H1 (cell line): Measurements from ENCODE around the gene LSM11. TPM values are rescaled to one million over a fixed set of nuclear protein-coding genes. Genes with fewer than 3 reads are reported as not detected.

Source experiments
- CTCF ChIA-PET: fragments of 300-600 bp; sonication (Branson Sonifier 250); formaldehyde crosslinking; loops from one replicate; lab custom pipeline; 2021; ENCODE audit not compliant: partially characterized antibody; lab: Charles Lee
- POLR2A ChIA-PET: fragments of 300-600 bp; sonication (Branson Sonifier 250); formaldehyde crosslinking; loops from one replicate; lab custom pipeline; 2021; ENCODE audit warnings: inconsistent platforms; ENCODE audit not compliant: partially characterized antibody; lab: Charles Lee
- DNase-seq, 2 experiments: peaks; one replicate each; pipeline versions ENCODE4 v3.0.0 to v3.0.0-alpha.2; 2010 to 2022; ENCODE audit warnings: low spot score in 2 of 2, low read depth in 1 of 2, mixed read lengths in 1 of 2
- FAIRE-seq: peaks from 2 replicates; lab custom pipeline; 2011; peaks lifted over from hg19 to GRCh38; lab: Jason Lieb, UNC
- H2AFZ ChIP-seq: 2 replicates; pipeline ENCODE4 v1.8.1; 2012; ENCODE audit warnings: low read length, inconsistent platforms
- H2AK5ac ChIP-seq: 2 replicates; pipeline ENCODE4 v1.6.1; 2013; ENCODE audit warnings: low read depth, low read length
- H2BK120ac ChIP-seq: replicated peaks from 2 replicates; pipeline ENCODE3; 2013; ENCODE audit warnings: low read depth, low read length, inconsistent platforms
- H2BK12ac ChIP-seq: 2 replicates; pipeline ENCODE4 v1.6.1; 2013; ENCODE audit warnings: low read depth, low read length
- H2BK15ac ChIP-seq: 2 replicates; pipeline ENCODE4 v1.6.1; 2013; ENCODE audit warnings: low read length
- H2BK20ac ChIP-seq: 2 replicates; pipeline ENCODE4 v1.6.1; 2013; ENCODE audit warnings: low read length
- H2BK5ac ChIP-seq: 2 replicates; pipeline ENCODE4 v1.6.1; 2013; ENCODE audit warnings: low read depth, low read length
- H3K14ac ChIP-seq: 2 replicates; pipeline ENCODE4 v1.6.1; 2013; ENCODE audit warnings: inconsistent platforms; ENCODE audit not compliant: insufficient read length
- H3K18ac ChIP-seq: 2 replicates; pipeline ENCODE4 v1.6.1; 2013; ENCODE audit warnings: low read length; ENCODE audit errors: extremely low read depth
- H3K23ac ChIP-seq: 2 replicates; pipeline ENCODE4 v1.6.1; 2013; ENCODE audit warnings: inconsistent platforms; ENCODE audit not compliant: insufficient read length
- H3K23me2 ChIP-seq: 2 replicates; pipeline ENCODE4 v1.6.1; 2013; ENCODE audit warnings: low read depth, low read length
- H3K27ac ChIP-seq: 2 replicates; pipeline ENCODE4 v1.6.1; 2011; ENCODE audit warnings: low read depth, low read length, inconsistent platforms
- H3K27me3 ChIP-seq, 4 experiments: replicated peaks in 1 of 4; 1 replicate in 1 of 4; 2 replicates in 3 of 4; pipeline versions ENCODE4 v1.6.1 to v1.8.1; 2011 to 2013; ENCODE audit warnings: low read length in 3 of 4, mild to moderate bottlenecking in 3 of 4, inconsistent platforms in 2 of 4, mixed read lengths in 2 of 4, moderate library complexity in 1 of 4; ENCODE audit not compliant: control insufficient read depth in 3 of 4, insufficient read depth in 3 of 4; ENCODE audit errors: extremely low read depth in 1 of 4
- H3K36me3 ChIP-seq, 4 experiments: 2 replicates each; pipeline versions ENCODE4 v1.6.1 to v1.8.1; 2011 to 2013; ENCODE audit warnings: mild to moderate bottlenecking in 4 of 4, low read length in 3 of 4, moderate library complexity in 2 of 4, control low read depth in 1 of 4, inconsistent platforms in 1 of 4; ENCODE audit not compliant: insufficient read depth in 4 of 4, control insufficient read depth in 2 of 4
- H3K4ac ChIP-seq: replicated peaks from 2 replicates; pipeline ENCODE3; 2013; ENCODE audit warnings: low read length, low read depth, mixed read lengths, inconsistent platforms; ENCODE audit not compliant: insufficient read length
- H3K4me1 ChIP-seq, 4 experiments: replicated peaks in 1 of 4; 1 replicate in 1 of 4; 2 replicates in 3 of 4; pipeline versions ENCODE4 v1.6.1 to v1.8.1; 2011 to 2013; ENCODE audit warnings: low read length in 3 of 4, inconsistent platforms in 2 of 4, mixed read lengths in 1 of 4; ENCODE audit not compliant: insufficient read depth in 4 of 4, control insufficient read depth in 3 of 4
- H3K4me2 ChIP-seq, 2 experiments: 2 replicates each; pipeline versions ENCODE4 v1.6.1 to v1.8.1; 2011 to 2013; ENCODE audit warnings: low read depth in 2 of 2, low read length in 2 of 2, control low read depth in 1 of 2, inconsistent platforms in 1 of 2, mild to moderate bottlenecking in 1 of 2; ENCODE audit not compliant: insufficient read depth in 1 of 2
- H3K4me3 ChIP-seq, 4 experiments: fragments of 200-600, 300-600 bp in 1 of 4; sonication (generic), shearing (Covaris generic), sonication (Bioruptor Twin) in 1 of 4; 2 replicates each; pipeline versions ENCODE4 v1.5.1 to v1.8.1; 2011 to 2016; ENCODE audit warnings: low read length in 4 of 4, low read depth in 3 of 4, control low read depth in 2 of 4, inconsistent platforms in 2 of 4, mild to moderate bottlenecking in 2 of 4, mixed read lengths in 1 of 4, moderate library complexity in 1 of 4; ENCODE audit not compliant: insufficient read depth in 2 of 4; ENCODE audit errors: extremely low read depth in 1 of 4
- H3K56ac ChIP-seq: replicated peaks from 2 replicates; pipeline ENCODE3; 2013; ENCODE audit warnings: low read depth, mild to moderate bottlenecking, mixed read lengths, low read length, inconsistent platforms; ENCODE audit not compliant: insufficient read length
- H3K79me1 ChIP-seq: 2 replicates; pipeline ENCODE4 v1.6.1; 2013; ENCODE audit warnings: low read depth, low read length, control low read depth
- H3K79me2 ChIP-seq, 2 experiments: 2 replicates each; pipeline versions ENCODE4 v1.6.1 to v1.8.1; 2012 to 2013; ENCODE audit warnings: low read length in 2 of 2, mild to moderate bottlenecking in 2 of 2, inconsistent platforms in 1 of 2; ENCODE audit not compliant: insufficient read depth in 2 of 2, control insufficient read depth in 1 of 2
- H3K9ac ChIP-seq, 4 experiments: replicated peaks in 1 of 4; 1 replicate in 1 of 4; 2 replicates in 3 of 4; pipeline versions ENCODE4 v1.6.1 to v1.8.1; 2011 to 2013; ENCODE audit warnings: low read depth in 3 of 4, low read length in 3 of 4, control low read depth in 2 of 4, mild to moderate bottlenecking in 2 of 4, moderate library complexity in 2 of 4, inconsistent platforms in 1 of 4; ENCODE audit errors: extremely low read depth in 1 of 4
- H3K9me3 ChIP-seq, 2 experiments: 2 replicates each; pipeline versions ENCODE4 v1.6.1 to v1.8.1; 2012 to 2013; ENCODE audit warnings: mild to moderate bottlenecking in 2 of 2, moderate library complexity in 2 of 2, control low read depth in 1 of 2, inconsistent platforms in 1 of 2, low read depth in 1 of 2, low read length in 1 of 2, mixed read lengths in 1 of 2; ENCODE audit not compliant: insufficient read depth in 2 of 2
- H4K20me1 ChIP-seq, 2 experiments: replicated peaks in 1 of 2; 2 replicates each; pipeline versions ENCODE3 to v1.8.1; 2011 to 2013; ENCODE audit warnings: inconsistent platforms in 2 of 2, low read length in 2 of 2, mild to moderate bottlenecking in 1 of 2; ENCODE audit not compliant: insufficient read depth in 2 of 2, control insufficient read depth in 1 of 2
- H4K5ac ChIP-seq: 2 replicates; pipeline ENCODE4 v1.6.1; 2013; ENCODE audit warnings: low read length, low read depth, mixed read lengths, inconsistent platforms; ENCODE audit not compliant: insufficient read length
- H4K8ac ChIP-seq: 2 replicates; pipeline ENCODE4 v1.8.0; 2013; ENCODE audit warnings: mild to moderate bottlenecking, moderate library complexity, low read length, inconsistent platforms; ENCODE audit not compliant: insufficient read depth; ENCODE audit errors: extremely low read depth
- H4K91ac ChIP-seq: replicated peaks from 2 replicates; pipeline ENCODE3; 2013; ENCODE audit warnings: low read length, mixed read lengths, inconsistent platforms; ENCODE audit not compliant: insufficient read length
- BCL11A ChIP-seq, 2 experiments: IDR thresholded peaks; one replicate each; pipeline ENCODE4 v1.6.1; 2011; ENCODE audit warnings: low read depth in 2 of 2, low read length in 2 of 2, mild to moderate bottlenecking in 2 of 2
- CREB1 ChIP-seq: IDR thresholded peaks from 2 replicates; pipeline ENCODE4 v1.6.1; 2012; ENCODE audit warnings: inconsistent platforms
- CTBP2 ChIP-seq: IDR thresholded peaks from 2 replicates; pipeline ENCODE4 v1.7.0; 2011; ENCODE audit warnings: borderline replicate concordance, mild to moderate bottlenecking, moderate library complexity, mixed read lengths, low read length; ENCODE audit not compliant: insufficient read depth, insufficient read length
- MAFK ChIP-seq: IDR thresholded peaks from 2 replicates; pipeline ENCODE4 v1.6.1; 2012; ENCODE audit warnings: low read depth, mild to moderate bottlenecking, improper control_type of control experiment, low read length
- POLR2AphosphoS5 ChIP-seq: IDR thresholded peaks from 2 replicates; pipeline ENCODE4 v1.6.1; 2011; ENCODE audit warnings: low read depth, low read length
- RAD21 ChIP-seq, 2 experiments: IDR thresholded peaks in 1 of 2; conservative IDR thresholded peaks in 1 of 2; 2 replicates each; pipeline ENCODE4 v1.6.1; 2011; ENCODE audit warnings: low read depth in 2 of 2, low read length in 2 of 2, improper control_type of control experiment in 1 of 2, inconsistent platforms in 1 of 2, mild to moderate bottlenecking in 1 of 2, moderate library complexity in 1 of 2
- RXRA ChIP-seq: IDR thresholded peaks from 2 replicates; pipeline ENCODE4 v1.6.1; 2011; ENCODE audit warnings: low read depth, mild to moderate bottlenecking, low read length, moderate library complexity; ENCODE audit not compliant: insufficient read depth
- SIN3A ChIP-seq, 2 experiments: IDR thresholded peaks in 1 of 2; conservative IDR thresholded peaks in 1 of 2; 2 replicates each; pipeline ENCODE4 v1.6.1; 2011 to 2012; ENCODE audit warnings: low read length in 2 of 2, improper control_type of control experiment in 1 of 2, low read depth in 1 of 2, mild to moderate bottlenecking in 1 of 2
- TEAD4 ChIP-seq: IDR thresholded peaks from 2 replicates; pipeline ENCODE4 v1.6.1; 2012; ENCODE audit warnings: low read depth, low read length, inconsistent platforms, mixed read lengths
- WGBS, 2 experiments: shearing (Covaris generic) in 1 of 2; methylation state at CpG; one replicate each; pipeline versions ENCODE4 v1.1.6 to v1.1.7; 2013 to 2015; ENCODE audit warnings: low lambda C conversion rate in 2 of 2, mixed read lengths in 2 of 2, inconsistent platforms in 1 of 2, low coverage in 1 of 2, missing lambda C conversion rate in 1 of 2; ENCODE audit not compliant: insufficient replicate concordance in 2 of 2, insufficient coverage in 1 of 2, insufficient read length in 1 of 2; ENCODE audit errors: extremely low coverage in 1 of 2, missing lambda C conversion rate in 1 of 2; 5-methylcytosine and 5-hydroxymethylcytosine counted together
- polyA plus RNA-seq, 7 experiments: library from polyadenylated mRNA; depleted of rRNA in 3 of 7; stranded (reverse) in 5 of 7; unstranded in 2 of 7; fragments of >200 nt in 5 of 7; fragments of 200-250 nt in 2 of 7; gene quantifications; 1 replicate in 5 of 7; 2 replicates in 1 of 7; 4 replicates in 1 of 7; pipeline versions ENCODE4 v1.2.1 to v1.2.3, GENCODE V29; 2011 to 2013; ENCODE audit warnings: missing spikeins in 2 of 7, mixed read lengths in 2 of 7
- total RNA-seq: library from RNA; stranded (reverse); fragmentation: NEBNext Ultra II Directional; extraction: Animal tissue kit (Norgen Biotek cat#: 25700); gene quantifications from 2 replicates; pipeline ENCODE4 v1.2.1, GENCODE V29; 2021
- TF ChIP-seq, protein P1 (sequence below), 3 experiments: IDR thresholded peaks; 1 replicate in 2 of 3; 2 replicates in 1 of 3; pipeline versions ENCODE4 v1.5.1 to v1.6.1; 2011; ENCODE audit warnings: low read length in 3 of 3, mild to moderate bottlenecking in 3 of 3, inconsistent platforms in 2 of 3, low read depth in 1 of 3, moderate library complexity in 1 of 3; ENCODE audit not compliant: insufficient read depth in 1 of 3; ENCODE audit errors: control extremely low read depth in 1 of 3

LSM11 gene
- total and polyA plus RNA-seq, 2 of the 8 experiments (the other 6 are each of a cell fraction or from before 2014, with no cell fraction given), result 1.8 to 3.9 TPM

DNA sequence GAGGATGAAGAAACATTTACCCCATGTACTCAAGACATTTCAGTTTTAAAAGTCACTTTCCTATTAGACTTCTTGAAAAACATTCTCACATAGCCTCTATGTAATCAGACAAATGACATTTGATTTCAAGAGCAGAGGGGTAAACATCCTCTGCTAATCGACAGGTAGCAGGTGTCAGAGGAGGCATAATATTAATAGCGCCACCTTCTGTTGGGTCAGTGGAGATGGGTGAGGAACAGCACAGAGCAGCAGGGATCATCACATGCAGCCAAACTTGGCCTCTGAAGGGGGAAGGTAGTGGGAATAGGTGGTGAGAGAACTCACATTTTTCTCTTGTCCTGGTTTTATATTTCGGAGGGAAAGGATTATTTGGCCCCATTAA lies 3.3 kb upstream of the LSM11 start:
- H3K14ac ChIP-seq, result no peak overlapping the region
- ChIA-PET POLR2A (interaction anchor here (0.7 kb wide), 1 partner anchor 349 kb away, joined by 3 read pairs; no protein-coding TSS in a partner anchor), CTCF (interaction anchor here (0.6 to 4.0 kb wide), 2 partner anchors 72 to 381 kb away, joined by 3 to 57 read pairs; partner anchors contain the start of gene C5orf52)
- no peaks in the 10 kb centered on the region for H3K79me2 ChIP-seq
- H2BK5ac ChIP-seq, result no peak overlapping the region
- no peak overlapping the region for H3K56ac ChIP-seq
- peaks cover 0 to 7% (median 0%) of the 10 kb centered on the region in 4 experiments; a peak in 3 of 7 replicates for H3K4me1 ChIP-seq
- no peak overlapping the region for H3K23ac ChIP-seq
- peak in 1 of 2 experiments; percentile 45 for DNase-seq
- WGBS, 2 experiments, result 42% methylated on average over 3 of the region's 3 CpGs; no CpG with 5 or more reads in 1 of the 2 experiments
- no peaks in the 10 kb centered on the region for H3K79me1 ChIP-seq
- H4K20me1 ChIP-seq, result peaks cover 0 to 3% of the 10 kb centered on the region in 2 experiments
- no peak overlapping the region for H3K27ac ChIP-seq
- no peak overlapping the region for H3K4me2 ChIP-seq
- peak; percentile 19 for FAIRE-seq
- H3K36me3 ChIP-seq, result peaks cover 3 to 28% (median 15%) of the 10 kb centered on the region in 4 experiments; a peak in 6 of 8 replicates
- H2BK20ac ChIP-seq, result no peak overlapping the region
- peaks cover 0 to 11% (median 7%) of the 10 kb centered on the region in 4 experiments; a peak in 5 of 7 replicates for H3K27me3 ChIP-seq
- no peak overlapping the region for H3K4me3 ChIP-seq
- H3K9ac ChIP-seq, result no peak overlapping the region
- no peak overlapping the region for H2AK5ac ChIP-seq
- no peak overlapping the region for H3K4ac ChIP-seq
- H4K8ac ChIP-seq, result no peak overlapping the region
- no peak overlapping the region for H3K18ac ChIP-seq
- H4K5ac ChIP-seq, result no peak overlapping the region
- no peak overlapping the region for H2BK12ac ChIP-seq
- TF ChIP-seq POLR2AphosphoS5 (peak; percentile 49; the same call in 1 of the 2 replicates), RXRA (no peak), CREB1 (no peak), BCL11A (IDR thresholded peaks at IDR 0.05; ENCODE audit: low read depth in 2 of 2, low read length in 2 of 2) (no peak), MAFK (no peak), SIN3A (conservative IDR thresholded peaks at IDR 0.05 in 1 of 2, IDR thresholded peaks at IDR 0.05 in 1 of 2; ENCODE audit: low read depth in 1 of 2, low read length in 2 of 2) (0 out of 4 replicates have a peak, but pooled peaks of 1 of the 2 experiments have one; percentile 29), CTBP2 (no peak), TEAD4 (no peak), RAD21 (IDR thresholded peaks at IDR 0.05 in 1 of 2, conservative IDR thresholded peaks at IDR 0.05 in 1 of 2; ENCODE audit: low read depth in 2 of 2, low read length in 2 of 2) (peak; percentile 61 to 63)
- TF ChIP-seq, protein P1, sequence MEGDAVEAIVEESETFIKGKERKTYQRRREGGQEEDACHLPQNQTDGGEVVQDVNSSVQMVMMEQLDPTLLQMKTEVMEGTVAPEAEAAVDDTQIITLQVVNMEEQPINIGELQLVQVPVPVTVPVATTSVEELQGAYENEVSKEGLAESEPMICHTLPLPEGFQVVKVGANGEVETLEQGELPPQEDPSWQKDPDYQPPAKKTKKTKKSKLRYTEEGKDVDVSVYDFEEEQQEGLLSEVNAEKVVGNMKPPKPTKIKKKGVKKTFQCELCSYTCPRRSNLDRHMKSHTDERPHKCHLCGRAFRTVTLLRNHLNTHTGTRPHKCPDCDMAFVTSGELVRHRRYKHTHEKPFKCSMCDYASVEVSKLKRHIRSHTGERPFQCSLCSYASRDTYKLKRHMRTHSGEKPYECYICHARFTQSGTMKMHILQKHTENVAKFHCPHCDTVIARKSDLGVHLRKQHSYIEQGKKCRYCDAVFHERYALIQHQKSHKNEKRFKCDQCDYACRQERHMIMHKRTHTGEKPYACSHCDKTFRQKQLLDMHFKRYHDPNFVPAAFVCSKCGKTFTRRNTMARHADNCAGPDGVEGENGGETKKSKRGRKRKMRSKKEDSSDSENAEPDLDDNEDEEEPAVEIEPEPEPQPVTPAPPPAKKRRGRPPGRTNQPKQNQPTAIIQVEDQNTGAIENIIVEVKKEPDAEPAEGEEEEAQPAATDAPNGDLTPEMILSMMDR (IDR thresholded peaks at IDR 0.05; ENCODE audit: control extremely low read depth in 1 of 3, insufficient read depth in 1 of 3, low read depth in 1 of 3, low read length in 3 of 3), result peak; percentile 70 to 78 (median 72)
- no peak overlapping the region for H2BK15ac ChIP-seq
- no peak overlapping the region for H2BK120ac ChIP-seq
- H3K23me2 ChIP-seq, result peaks cover 6% of the 10 kb centered on the region; the same call in 1 of the 2 replicates
- no peak overlapping the region for H4K91ac ChIP-seq
- 0 out of 4 replicates have a peak, but pooled peaks cover 0 to 2% of the 10 kb centered on the region in 2 experiments for H3K9me3 ChIP-seq
- H2AFZ ChIP-seq, result no peak overlapping the region
